ENCODE results near the gene DUOXA1.
"Not testable (repeated sequence)": the region's sequence is repeated elsewhere in the genome, so short reads cannot be mapped to it uniquely, and the experiment has no call there.

DUOXA1 gene

DNA sequence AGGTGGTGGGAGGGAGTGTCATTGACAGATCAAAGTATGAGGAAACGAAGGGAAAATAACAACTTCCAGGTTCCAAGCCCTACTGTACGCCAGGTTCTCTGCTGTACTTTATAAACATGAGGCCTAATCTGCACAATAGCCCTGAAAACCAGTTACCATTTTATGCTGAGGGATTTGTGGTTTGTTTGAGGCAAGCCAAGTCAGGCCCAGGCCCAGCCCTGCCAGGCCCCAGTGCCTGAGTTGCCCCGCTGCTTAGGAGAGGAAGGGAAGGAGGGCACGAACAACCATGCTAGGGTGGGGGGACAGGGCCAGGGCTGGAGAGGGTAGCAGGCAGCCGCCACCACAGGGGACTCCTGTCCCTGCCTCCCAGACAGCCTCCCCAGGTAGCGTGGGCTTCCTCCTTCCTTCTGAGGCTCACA, 59.7 kb downstream of the DUOXA1 start:
- FAIRE-seq; DNase-seq (ENCODE audit: insufficient read length, low spot score): not testable (repeated sequence)
